Stimulated activated CD8-positive, alpha-beta memory T cell treated with anti-CD3 and anti-CD28 coated beads, Interleukin-12 subunit alpha, Interleukin-12 subunit beta, amount 100 ng/mL, for 24 hours (primary cell): Measurements from ENCODE around the gene GLP2R.

Experiments used
- DNase-seq: peaks from one replicate; pipeline ENCODE4 v3.0.0-alpha.2; 2020; ENCODE audit errors: extremely low read depth

GLP2R gene

DNA sequence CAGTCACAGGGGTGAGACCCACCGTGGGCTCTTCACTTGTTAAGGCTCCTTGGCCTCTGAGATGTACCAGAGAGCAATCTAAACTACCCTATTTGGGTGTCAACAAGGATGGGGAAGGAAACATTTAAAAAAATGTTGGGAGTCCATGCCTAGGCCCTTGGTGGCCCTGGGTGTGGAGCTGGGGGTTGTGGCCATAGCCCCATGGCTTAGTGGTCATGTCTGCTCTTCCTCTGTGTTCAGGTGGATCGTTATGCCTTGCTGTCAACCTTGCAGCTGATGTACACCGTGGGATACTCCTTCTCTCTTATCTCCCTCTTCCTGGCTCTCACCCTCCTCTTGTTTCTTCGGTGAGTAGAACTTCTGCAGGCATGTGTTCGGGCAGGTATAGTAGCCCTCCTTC lies 28.5 kb downstream of the GLP2R start:
- no peak for DNase-seq

DNA sequence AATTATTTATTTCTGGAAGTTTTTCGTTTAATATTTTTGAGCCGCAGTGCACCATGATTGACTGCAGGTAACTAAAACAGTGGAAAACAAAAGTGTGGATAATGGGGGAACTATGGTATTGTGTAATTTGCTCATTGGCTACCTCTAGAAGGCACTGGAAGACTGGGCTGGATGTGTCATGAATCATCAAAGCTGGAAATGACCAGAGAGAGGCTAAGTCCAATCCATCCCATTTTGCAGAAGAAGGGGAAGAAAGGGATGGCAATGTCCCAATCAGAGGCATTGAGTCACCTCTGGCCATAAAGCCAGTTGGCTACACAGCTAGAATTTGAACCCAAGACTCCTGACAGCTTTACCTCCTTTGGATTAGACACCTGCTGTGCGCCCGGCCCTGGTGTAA lies 29.3 kb downstream of the GLP2R start:
- DNase-seq, result no peak

DNA sequence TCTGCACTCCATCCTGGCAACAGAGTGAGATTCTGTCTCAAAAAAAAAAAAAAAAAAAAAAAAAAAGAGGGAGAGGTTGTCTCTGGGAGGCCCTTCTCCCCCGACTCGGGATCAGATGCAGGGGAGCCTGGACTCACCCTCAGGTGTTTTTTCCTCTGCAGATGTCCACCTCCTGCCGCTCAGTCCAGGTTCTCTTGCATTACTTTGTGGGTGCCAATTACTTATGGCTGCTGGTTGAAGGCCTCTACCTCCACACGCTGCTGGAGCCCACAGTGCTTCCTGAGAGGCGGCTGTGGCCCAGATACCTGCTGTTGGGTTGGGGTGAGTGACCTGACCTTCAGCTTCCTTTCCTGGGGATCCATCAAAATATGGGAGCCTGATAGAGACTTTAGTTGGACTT lies 34.1 kb downstream of the GLP2R start:
- no peak for DNase-seq

DNA sequence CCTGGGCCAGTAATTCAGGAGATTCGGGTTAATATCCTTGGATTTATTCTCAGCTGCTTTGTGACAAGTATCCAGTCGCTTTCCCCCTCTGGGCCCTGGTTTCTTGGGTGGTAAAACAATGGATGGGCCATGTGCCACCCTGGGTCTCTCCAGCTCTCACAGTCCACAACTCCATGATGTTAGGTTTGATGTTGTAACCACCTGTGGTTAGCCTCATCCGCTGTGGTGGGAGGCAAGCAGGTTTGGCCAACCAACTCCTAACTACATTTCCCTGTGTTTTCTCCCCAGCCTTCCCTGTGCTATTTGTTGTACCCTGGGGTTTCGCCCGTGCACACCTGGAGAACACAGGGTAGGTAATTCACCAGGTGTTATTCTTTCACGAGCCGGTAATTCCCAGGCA lies 35.1 kb downstream of the GLP2R start:
- DNase-seq, result no peak

DNA sequence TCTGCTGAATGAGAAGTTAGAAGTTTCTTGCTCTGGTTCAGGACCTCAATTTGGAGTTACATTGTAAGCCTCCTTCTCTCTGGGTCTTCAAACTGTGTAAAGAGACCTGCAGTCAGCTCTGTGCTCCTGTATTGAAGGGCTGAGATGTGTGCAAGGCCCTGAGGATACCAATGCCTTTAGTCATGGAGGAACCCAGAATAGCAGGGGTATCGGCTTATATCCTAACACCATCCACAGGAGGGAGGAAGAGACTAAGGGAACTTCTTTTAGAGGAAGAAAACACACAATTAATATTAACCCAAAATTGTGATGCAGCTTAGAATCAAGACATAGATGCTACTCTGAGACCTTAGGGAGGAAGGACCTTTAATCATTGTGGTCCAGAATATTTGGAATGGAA lies 36.5 kb downstream of the GLP2R start:
- no peak for DNase-seq

DNA sequence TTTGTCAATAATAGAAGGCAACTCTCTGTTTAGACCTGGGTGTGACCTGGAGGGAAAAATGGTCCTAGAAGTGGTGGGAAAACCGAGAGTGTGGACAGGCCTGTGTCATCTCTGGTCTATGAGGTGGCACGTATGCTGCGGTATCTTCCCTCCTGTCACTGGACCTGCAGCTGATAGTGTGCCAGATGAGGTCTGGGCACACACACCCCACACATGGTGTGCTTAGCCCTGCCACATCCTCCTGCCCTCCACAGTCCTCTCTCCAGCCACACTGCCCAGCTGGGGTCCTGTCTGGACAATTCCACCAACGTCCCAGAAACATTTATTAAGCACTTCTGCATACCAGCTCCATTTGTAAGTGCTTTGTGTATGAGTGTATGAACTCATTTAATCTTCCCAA lies 37.2 kb downstream of the GLP2R start:
- DNase-seq, result no peak

DNA sequence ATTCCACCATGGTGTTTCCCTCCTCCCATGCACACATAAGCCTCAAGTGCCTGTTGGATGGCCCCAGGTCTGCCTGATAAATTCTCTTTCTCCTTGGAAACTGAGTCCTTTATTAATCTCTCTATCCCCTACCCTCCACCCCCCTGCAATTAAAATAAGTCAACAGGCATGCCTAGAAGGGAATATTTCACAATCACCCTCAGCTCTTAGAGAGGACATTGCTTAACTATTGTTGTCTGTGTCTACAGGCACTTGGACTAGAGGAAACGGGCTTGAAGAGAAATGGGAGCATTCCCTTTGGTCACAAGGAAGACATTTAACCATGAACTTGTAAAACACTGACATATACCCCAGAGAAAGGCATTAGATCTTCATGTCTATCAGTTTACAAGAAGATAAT lies 39.9 kb downstream of the GLP2R start:
- no peak for DNase-seq

DNA sequence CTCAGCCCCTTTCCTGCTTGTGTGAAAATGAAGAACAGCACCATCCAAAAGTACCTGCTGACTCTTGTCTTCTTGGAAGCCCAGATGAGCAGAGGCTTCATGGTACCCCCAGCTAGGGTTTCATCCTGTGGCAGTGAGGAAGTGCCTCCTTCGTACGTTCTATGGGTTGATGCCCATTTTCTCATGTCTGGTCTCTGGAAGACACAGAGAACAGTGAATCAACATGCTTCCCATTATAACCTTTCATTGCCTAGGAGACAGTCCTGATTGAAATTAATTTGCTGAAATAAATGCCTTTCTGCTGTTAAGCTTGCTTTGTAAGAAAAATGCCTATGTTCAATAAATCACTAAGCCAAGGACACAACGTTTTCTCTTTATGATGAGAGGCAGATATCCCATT lies 42.8 kb downstream of the GLP2R start:
- DNase-seq, result no peak

DNA sequence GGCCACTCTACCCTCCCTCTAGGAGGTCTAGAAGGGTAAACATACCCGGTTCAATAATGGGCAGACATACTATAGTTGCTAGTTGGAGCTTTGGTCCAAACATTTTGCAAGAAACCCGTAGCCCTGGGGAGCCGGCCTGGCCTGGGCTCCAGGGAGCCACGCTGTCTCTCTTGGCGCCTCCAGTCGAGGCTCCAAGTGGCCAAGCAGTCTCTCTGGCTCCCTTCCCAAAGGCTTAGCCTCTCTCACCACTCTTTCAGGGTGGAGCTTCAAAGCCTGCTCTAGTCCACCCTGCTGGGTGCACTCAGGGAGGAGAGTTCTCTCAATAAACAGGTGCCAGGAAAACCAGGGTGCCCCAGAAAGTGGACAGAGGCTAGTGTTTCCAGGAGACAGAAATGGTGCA lies 47.1 kb downstream of the GLP2R start:
- DNase-seq, result no peak

DNA sequence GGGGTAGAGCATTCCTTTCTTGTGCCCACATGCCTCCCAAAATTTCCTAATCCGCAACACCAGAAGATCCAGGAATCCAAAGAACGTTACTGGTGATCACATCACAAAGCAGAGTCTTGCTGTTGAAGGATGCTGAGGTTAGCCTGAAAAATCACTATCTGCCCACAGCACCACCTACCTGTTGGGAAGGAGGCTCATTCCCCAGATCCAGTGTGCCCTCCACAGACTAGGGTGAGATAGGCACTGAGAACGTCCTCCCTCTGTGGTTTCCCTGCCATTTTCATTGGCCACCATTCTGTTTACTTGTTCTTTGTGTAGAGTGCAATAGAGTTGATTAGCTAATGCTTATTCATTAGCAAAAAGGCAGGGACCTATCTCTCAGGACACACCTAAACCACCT lies 49.0 kb downstream of the GLP2R start:
- DNase-seq, result no peak

DNA sequence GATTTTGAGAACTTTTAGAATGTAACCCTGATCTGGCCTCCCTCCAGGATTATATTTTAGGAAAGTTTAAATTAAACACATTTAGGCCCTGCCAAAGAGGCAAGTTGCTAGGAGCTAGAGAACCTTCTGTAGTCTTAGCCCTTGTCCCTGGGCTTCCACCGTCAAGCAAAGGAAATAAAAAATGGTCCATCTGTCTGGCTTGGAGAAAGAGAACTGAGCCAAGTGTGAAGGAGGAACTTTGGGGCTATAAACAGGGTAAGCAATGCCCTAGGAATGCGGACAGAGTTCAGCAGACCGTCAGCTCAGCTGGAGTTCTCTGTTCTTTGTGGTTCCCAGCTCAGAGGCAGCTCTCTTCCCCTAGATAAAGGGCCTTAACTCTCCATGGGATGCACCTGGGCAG lies 49.7 kb downstream of the GLP2R start:
- DNase-seq, result no peak

DNA sequence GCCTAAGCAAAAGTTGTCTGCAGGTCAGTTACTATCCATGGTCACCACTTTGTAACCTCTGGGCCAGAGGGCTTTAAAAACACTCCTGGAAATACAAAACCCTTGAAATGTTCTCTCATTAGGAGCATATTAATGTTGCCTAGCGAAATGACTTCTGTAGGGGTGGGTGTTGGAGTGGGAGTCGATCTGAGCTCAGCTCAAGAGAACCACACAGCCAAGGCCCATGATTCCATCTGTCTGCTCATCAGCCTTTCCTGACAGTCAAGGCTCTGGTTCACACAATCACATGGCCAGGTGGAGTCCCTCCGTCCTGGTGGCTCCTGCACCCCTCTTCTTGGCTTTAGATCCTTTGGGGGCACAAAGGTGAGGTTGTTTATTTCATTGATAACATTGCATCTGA lies 52.6 kb downstream of the GLP2R start:
- no peak for DNase-seq

DNA sequence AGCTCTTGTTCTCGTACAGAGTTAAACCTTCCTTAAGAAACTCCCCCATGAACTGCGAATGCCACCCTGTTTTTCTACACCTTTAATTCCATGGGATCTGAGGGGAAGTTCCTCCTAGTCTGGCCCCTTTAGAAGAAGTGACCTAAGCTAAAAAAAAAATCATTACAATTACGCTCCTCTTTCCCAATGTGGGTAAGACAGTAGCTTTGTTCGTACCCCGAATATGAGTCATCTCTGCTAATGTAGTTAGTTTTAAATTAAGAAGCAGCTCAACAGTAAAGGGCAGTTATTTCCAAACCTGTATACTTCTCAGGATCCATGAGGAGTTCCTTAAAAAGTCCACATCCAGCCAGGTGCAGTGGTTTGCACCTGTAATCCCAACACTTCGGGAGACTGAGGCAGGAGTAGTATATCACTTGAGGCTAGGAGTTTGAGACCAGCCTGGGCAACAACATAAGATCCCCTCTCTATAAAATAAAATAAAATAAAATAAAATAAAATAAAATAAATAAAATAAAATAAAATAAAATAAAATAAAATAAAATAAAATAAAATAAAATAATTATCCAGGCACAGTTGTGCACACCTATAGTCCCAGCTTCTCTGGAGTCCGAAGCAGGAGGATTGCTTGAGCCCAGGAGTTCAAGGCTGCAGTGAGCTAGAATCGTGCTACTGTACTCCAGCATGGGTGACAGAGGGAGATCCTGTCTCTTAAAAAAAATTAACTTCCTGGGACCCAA lies 53.2 kb downstream of the GLP2R start:
- no peak for DNase-seq

DNA sequence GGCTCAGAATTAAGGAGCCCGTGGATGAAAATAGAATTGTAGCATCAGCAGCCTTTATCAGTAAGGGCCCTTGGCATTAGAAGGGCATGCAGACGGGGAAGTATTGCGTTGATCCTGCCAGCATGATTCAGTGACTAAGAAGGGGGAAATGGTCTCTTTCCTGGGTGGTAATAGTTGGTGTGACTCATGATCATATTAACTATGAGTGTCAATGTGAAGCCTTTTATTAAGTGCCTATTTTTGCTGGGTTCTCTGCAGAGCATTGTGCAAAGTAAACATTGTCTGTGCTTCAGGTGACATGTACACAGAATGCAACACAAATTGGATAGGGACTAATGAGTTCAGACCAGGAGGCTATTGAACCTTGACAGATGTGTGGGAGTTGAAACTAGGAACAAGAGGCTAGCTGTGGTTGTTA lies 54.9 kb downstream of the GLP2R start:
- no peak for DNase-seq

DNA sequence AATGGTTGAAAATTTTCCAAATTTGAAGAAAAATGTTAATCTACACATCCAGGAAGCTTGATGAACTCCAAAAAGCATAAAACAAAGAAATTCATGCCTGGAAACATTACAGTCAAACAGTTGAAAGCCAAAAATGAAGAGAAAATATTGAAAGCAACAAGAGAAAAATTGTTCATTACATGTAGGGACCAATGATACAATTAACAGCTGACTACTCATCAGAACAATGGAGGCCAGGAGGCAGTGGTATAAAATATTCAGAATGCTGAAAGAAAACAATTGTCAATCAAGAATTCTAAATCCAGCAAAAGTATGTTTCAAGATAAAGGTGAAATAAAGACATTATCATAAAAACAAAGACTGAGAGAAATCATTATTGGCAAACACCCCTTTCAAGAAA lies 57.7 kb downstream of the GLP2R start:
- no peak for DNase-seq

DNA sequence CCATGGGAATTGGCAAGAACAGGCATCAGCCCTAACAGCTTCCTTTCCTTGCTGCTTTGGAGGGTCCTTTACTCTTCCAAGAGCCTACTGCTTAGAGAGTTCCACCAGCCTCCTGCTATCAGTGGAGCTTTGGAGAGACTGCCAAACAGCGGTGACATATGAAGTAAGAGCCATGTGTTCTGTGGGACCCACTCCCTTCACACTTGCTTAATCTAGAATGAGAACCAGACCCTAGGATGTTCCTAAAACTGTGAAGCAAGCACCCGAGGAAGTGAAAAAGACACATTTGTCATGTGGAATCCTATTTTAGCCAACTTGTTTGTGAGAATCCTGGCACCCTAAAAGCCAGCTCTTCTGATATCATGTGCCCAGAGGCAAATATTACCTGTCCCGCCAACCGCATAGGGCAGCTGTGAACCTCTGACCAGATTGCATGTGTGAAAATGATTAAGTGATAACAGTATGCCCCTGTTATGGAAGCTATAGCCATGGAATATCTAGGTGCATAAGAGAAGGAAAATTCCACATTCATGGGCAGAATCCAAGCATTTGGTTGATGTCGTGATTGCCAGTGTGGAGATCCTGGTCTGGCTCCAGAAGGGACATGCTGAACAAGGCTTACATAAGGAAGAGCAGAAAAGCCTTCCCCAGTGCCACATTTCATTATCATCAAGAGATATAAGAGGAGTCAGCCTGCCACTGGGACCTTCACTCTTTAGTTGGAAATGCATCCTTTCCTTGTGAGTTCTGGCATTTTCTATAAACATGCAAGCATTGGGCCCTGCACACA lies 60.6 kb downstream of the GLP2R start:
- DNase-seq, result no peak

DNA sequence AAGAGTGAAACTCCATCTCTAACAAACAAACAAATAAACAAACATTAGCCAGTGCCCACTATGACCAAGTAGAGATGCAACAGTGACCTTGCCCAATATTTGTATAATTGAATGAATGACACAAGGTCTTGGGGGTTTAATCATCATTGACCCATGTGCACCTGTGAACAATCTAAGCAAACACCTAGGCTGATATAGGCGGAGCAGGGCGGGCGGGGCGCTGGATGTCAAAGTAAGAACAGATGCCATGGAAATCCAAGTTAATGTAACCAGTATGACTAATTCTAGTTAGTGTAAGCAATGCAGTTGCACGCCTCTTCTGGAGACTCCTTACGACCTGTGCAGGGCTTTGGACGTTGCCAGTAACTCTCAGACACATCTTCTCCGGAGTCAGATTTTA lies 61.8 kb downstream of the GLP2R start:
- DNase-seq, result no peak

DNA sequence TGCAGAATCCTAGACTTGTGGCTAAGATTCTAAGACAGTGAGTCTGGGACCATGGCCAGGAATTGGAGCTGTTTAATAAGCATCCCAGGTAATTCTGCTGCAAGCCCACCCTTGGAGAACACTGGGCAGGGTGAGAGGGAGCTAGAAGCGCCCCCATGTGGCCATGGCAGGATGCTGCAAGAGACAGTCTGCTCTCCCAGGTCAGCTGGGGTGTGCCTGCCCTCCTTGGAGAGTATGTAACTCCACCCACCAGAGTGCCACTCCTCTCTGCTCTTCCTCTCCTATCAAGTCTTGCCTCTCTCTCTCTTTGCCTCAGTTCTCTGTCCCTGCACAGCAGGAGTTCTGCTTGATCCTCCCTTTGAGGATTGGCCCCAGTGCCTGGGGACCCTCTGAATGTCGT lies 64.4 kb downstream of the GLP2R start:
- no peak for DNase-seq

DNA sequence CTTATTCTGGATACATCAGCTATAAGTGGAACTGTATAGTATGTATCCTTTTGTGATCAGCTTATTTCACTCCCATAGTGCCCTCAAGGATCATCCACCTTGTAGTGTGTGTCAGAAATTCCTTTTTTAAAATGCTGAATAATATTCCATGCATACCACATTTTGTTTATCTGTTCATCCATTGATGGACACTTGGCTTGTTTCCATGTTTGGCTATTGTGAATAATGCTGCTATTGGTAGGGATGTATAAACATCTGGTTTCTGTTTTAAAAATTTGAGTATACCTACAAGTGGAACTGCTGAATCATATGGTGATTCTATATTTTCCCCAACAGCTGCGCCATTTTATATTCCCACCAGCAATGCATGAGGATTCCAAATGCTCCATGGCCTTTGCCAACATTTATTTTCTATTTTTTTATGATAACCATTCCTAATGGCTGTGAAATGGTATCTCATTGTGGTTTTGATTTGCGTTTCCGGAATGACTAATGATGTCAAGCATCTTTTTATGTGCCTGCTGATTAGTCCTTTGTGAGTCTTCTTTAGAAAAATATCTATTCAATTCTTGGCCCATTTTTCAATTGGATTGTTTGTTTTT lies 67.8 kb downstream of the GLP2R start:
- no peak for DNase-seq

DNA sequence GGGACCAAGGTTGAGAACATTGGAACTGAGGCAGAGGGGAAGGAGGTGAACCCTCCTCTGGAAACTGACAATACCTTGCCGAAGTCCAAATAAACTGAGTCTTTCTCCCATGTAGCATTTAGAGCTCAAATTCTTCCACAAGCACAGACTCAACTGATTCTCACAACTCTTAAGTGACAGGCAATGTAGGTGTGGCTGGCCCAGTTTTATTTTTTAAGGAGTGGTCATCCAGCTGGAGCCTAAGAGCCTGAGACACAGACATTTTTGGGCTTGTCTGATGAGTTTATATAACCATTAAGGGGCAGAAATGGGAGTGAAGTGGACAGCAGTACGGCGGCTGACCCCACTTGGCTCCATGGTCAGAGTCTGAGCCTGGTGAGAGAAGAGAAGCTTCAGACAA lies 68.5 kb downstream of the GLP2R start:
- DNase-seq, result no peak

DNA sequence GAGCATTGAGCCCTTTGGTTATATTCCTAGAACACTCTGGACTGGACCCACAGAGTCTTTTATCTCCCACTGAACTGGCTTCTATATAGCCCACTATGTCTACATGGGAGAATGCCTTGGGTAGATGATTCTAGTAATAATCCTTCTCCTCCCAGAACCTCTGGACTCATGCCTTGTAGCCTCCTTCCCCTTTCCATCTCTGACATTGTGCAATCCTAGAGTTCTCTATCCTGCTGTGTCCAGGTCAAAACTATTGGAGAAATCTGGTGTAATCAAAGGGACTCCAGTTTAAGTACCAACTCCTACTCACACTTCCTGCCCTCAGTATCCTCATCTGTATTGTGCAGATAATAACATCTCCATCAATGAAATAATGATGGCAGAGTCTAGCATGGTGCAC lies 70.2 kb downstream of the GLP2R start:
- DNase-seq, result no peak

DNA sequence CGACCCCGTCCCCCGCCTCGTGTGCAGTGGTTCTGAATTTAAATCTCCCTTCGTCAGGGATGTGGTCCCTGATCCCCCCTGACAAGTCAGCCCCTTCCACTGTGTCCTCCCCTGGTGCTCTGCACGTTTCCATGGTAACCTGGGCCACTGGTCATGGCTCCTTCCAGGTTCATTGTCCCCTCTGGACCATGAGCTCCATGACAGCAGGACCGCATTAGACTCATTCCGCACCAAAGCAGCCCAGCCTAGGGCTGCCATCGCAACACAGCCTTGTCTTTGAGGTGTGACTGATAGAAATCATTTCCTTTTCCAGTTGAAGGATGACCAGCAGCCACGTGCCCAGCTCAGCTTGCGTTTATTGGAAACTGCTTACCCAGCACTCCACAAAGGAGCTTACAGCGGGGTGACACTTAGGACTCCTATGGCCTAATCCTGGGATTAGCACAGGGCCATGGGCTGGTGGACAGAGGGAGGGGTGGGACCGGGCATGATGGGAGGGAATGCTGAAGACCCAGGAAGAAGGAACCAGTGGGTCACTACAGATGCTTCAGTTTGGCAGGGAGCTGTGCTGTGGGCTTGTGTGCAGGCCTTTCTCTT lies 71.7 kb downstream of the GLP2R start:
- DNase-seq, result no peak

DNA sequence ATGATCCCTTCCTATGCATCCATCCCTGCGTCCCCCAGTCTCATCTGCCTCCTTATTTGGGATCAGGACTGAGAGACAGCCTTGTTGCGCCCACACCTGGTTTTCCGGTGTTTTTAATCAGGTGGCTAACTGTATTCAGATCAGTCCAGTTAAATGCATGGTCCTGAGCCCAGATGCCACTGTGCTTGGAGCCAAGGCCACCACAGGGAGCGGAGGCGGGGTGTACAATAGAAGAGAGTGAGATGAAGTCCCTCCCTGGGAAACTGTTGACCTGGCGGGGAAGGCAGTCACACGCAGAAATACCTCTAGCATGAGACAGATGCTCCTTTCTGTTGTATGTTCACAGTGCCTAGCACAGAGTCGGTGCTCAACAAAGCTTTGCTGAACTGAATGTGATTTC lies 73.1 kb downstream of the GLP2R start:
- no peak for DNase-seq
